ENCODE measurements around the gene BCL7B. TPM values are rescaled to one million over a fixed set of nuclear protein-coding genes. Genes with fewer than 3 reads are reported as not detected.

BCL7B gene
- total RNA-seq, 2 donors from 2014 or later = 44.4 to 90.0 TPM

GRCh38 chr7:73487486-73487885 lies 70.0 kb downstream of the BCL7B start:
- intact Hi-C loops (cut with DNase I) = no loop called here
- H3K27ac ChIP-seq = no peak overlapping the region
- H3K27me3 ChIP-seq = no peaks in the 10 kb centered on the region
- DNase-seq = no peak
- no peak for TF ChIP-seq POLR2A (IDR thresholded peaks at IDR 0.05)
- TF ChIP-seq CTCF (IDR thresholded peaks at IDR 0.05) = no peak
- 93 to 100% methylated on average over 1 of the region's 1 CpG for whole genome bisulfite sequencing, 2 donors
- no peaks in the 10 kb centered on the region for H3K4me1 ChIP-seq
- no peak for ATAC-seq
- no peak overlapping the region for H3K4me3 ChIP-seq
- no peaks in the 10 kb centered on the region for H3K9me3 ChIP-seq
- H3K36me3 ChIP-seq (replicated peaks in 1 of 2; ENCODE audit: insufficient read depth in 1 of 2, low read depth in 2 of 2) = peaks cover 0 to 15% of the 10 kb centered on the region in 2 donors

Small RNA genes lying within 50 kb of the gene (small RNA-seq; reads per million reads assigned to genes)
- gene RNU6-1198P = not detected

Other genes with a start within 250 kb of the BCL7B start
- gene NSUN5, start 248.9 kb downstream of the BCL7B start, total RNA-seq = 10 to 100 TPM; 18.8 to 27.2 TPM
- 10 to 100 TPM; 16.2 to 22.3 TPM for gene TRIM50, start 229.6 kb downstream of the BCL7B start, total RNA-seq
- gene FKBP6, start 229.5 kb downstream of the BCL7B start, total RNA-seq = not detected
- 1 to 10 TPM in 1 of 2 donors, under 1 TPM in 1; 0.26 to 3.0 TPM for gene FZD9, start 123.9 kb downstream of the BCL7B start, total RNA-seq
- 10 to 100 TPM; 28.3 to 32.3 TPM for gene BAZ1B, start 35.4 kb downstream of the BCL7B start, total RNA-seq
- 10 to 100 TPM; 25.9 to 30.7 TPM for gene TBL2, start 20.9 kb upstream of the BCL7B start, total RNA-seq
- 10 to 100 TPM; 13.5 to 33.0 TPM for gene MLXIPL, start 66.8 kb upstream of the BCL7B start, total RNA-seq
- gene VPS37D, start 110.1 kb upstream of the BCL7B start, total RNA-seq = 1 to 10 TPM; 1.3 to 6.0 TPM
- gene DNAJC30, start 125.8 kb upstream of the BCL7B start, total RNA-seq = 1 to 10 TPM; 3.6 to 5.6 TPM
- 10 to 100 TPM; 34.3 to 43.3 TPM for gene BUD23, start 125.9 kb upstream of the BCL7B start, total RNA-seq
- gene STX1A, start 162.0 kb upstream of the BCL7B start, total RNA-seq = 10 to 100 TPM in 1 of 2 donors, 1 to 10 TPM in 1; 9.9 to 12.5 TPM
- gene ABHD11, start 181.1 kb upstream of the BCL7B start, total RNA-seq = 10 to 100 TPM; 21.5 to 22.7 TPM
- gene CLDN3, start 212.6 kb upstream of the BCL7B start, total RNA-seq = 100 to 1,000 TPM in 1 of 2 donors, 10 to 100 TPM in 1; 94.2 to 150 TPM